Uterus (tissue), 4 donors: ENCODE data around the gene HOTAIR. TPM values are rescaled to one million over a fixed set of nuclear protein-coding genes. Genes with fewer than 3 reads are reported as not detected.

Experiments used
- DNase-seq, 2 donors: peaks; one replicate each; pipeline ENCODE4 v3.0.0-alpha.2; 2019 to 2020
- H3K27ac ChIP-seq, 2 donors: fragments of 200-600 bp; sonication (generic); 1 replicate in 1 of 2; 2 replicates in 1 of 2; pipeline ENCODE4 v1.5.1; 2016 to 2018
- H3K27me3 ChIP-seq, 2 donors: fragments of 200-600 bp; sonication (generic); one replicate each; pipeline ENCODE4 v1.5.1; 2018 to 2019; ENCODE audit warnings: control low read depth in 1 of 2
- H3K36me3 ChIP-seq, 2 donors: fragments of 200-600 bp; sonication (generic); one replicate each; pipeline ENCODE4 v1.5.1; 2019; ENCODE audit warnings: control low read depth in 1 of 2
- H3K4me1 ChIP-seq, 2 donors: fragments of 200-600 bp; sonication (generic); one replicate each; pipeline ENCODE4 v1.5.1; 2018 to 2019; ENCODE audit warnings: control low read depth in 1 of 2
- H3K4me3 ChIP-seq, 2 donors: fragments of 200-600 bp; sonication (generic); 1 replicate in 1 of 2; 2 replicates in 1 of 2; pipeline ENCODE4 v1.5.1; 2018 to 2019; ENCODE audit warnings: mild to moderate bottlenecking in 1 of 2
- H3K9me3 ChIP-seq, 2 donors: fragments of 200-600 bp; sonication (generic); one replicate each; pipeline ENCODE4 v1.5.1; 2019; ENCODE audit warnings: control low read depth in 1 of 2
- CTCF ChIP-seq, 4 experiments: fragments of 200-600 bp in 2 of 4; fragments of 450-650 bp in 2 of 4; sonication (generic) in 2 of 4; IDR thresholded peaks; one replicate each; pipeline ENCODE4 v1.5.1; 2016 to 2019; ENCODE audit warnings: antibody characterized with exemption in 4 of 4, mild to moderate bottlenecking in 2 of 4, moderate library complexity in 1 of 4
- POLR2A ChIP-seq, 2 donors: fragments of 450-650 bp; IDR thresholded peaks; one replicate each; pipeline ENCODE4 v1.6.1; 2016; ENCODE audit warnings: antibody characterized with exemption in 2 of 2, mild to moderate bottlenecking in 1 of 2, moderate library complexity in 1 of 2
- intact Hi-C: fragments of 100-400 bp; cut with DNase I; formaldehyde crosslinking; loops from one replicate; pipeline ENCODE4 v1.15.1; 2023; ENCODE audit warnings: low total_unique reads
- total RNA-seq, 4 donors: library from RNA; depleted of rRNA in 3 of 4; stranded (reverse); fragments of >200 nt in 3 of 4; gene quantifications; one replicate each; pipeline versions ENCODE4 v1.1.0 to v1.2.4, GENCODE V29; 2014 to 2023
- donor health status: DM: yes; HTN: yes; CAD: no.

Gene HOTAIR
- total RNA-seq, 4 donors from 2014 or later = 1.2 to 4.1 (median 2.1) TPM; not detected in 1

GRCh38 chr12:53937596-53938325, 37.0 kb downstream of the HOTAIR start:
- H3K4me3 ChIP-seq = no peak overlapping the region
- intact Hi-C loops = no loop called here
- H3K27ac ChIP-seq = no peak overlapping the region
- TF ChIP-seq POLR2A (IDR thresholded peaks at IDR 0.05) = no peak
- TF ChIP-seq CTCF (IDR thresholded peaks at IDR 0.05) = no peak
- H3K9me3 ChIP-seq = no peaks in the 10 kb centered on the region
- no peaks in the 10 kb centered on the region for H3K4me1 ChIP-seq
- H3K36me3 ChIP-seq = no peaks in the 10 kb centered on the region
- no peak for DNase-seq
- H3K27me3 ChIP-seq = peaks cover 35 to 84% of the 10 kb centered on the region in 2 donors

- no peak overlapping the region for H3K4me3 ChIP-seq
- no peak for DNase-seq
- TF ChIP-seq POLR2A (IDR thresholded peaks at IDR 0.05) (no peak), CTCF (IDR thresholded peaks at IDR 0.05) (no peak)
- H3K36me3 ChIP-seq = no peaks in the 10 kb centered on the region
- H3K27me3 ChIP-seq = peaks cover 35 to 84% of the 10 kb centered on the region in 2 donors
- no peak overlapping the region for H3K27ac ChIP-seq
- no peaks in the 10 kb centered on the region for H3K9me3 ChIP-seq
- H3K4me1 ChIP-seq = no peaks in the 10 kb centered on the region
- intact Hi-C loops = no loop called here
Observed at GRCh38 chr12:53937099-53937498, 37.7 kb downstream of the HOTAIR start.

GRCh38 chr12:53935383-53936341, 39.1 kb downstream of the HOTAIR start:
- Histone ChIP-seq H3K36me3 (no peaks in the 10 kb centered on the region), H3K4me3 (no peak overlapping the region), H3K27me3 (peaks cover 35 to 87% of the 10 kb centered on the region in 2 donors), H3K27ac (no peak overlapping the region), H3K9me3 (no peaks in the 10 kb centered on the region), H3K4me1 (no peaks in the 10 kb centered on the region)
- no peak for DNase-seq
- intact Hi-C loops = no loop called here
- no peak for TF ChIP-seq CTCF (IDR thresholded peaks at IDR 0.05)
- no peak for TF ChIP-seq POLR2A (IDR thresholded peaks at IDR 0.05)

- intact Hi-C loops = no loop called here
- H3K27me3 ChIP-seq = peaks cover 20 to 96% of the 10 kb centered on the region in 2 donors
- TF ChIP-seq CTCF (IDR thresholded peaks at IDR 0.05) (no peak), POLR2A (IDR thresholded peaks at IDR 0.05) (no peak)
Observed at GRCh38 chr12:53932915-53933314, 41.8 kb downstream of the HOTAIR start.

More at GRCh38 chr12:53932915-53933314, 41.8 kb downstream of the HOTAIR start:
- no peak for DNase-seq
- Histone ChIP-seq H3K4me1 (no peaks in the 10 kb centered on the region), H3K4me3 (no peak overlapping the region), H3K27ac (no peak overlapping the region), H3K36me3 (no peaks in the 10 kb centered on the region), H3K9me3 (no peaks in the 10 kb centered on the region)
